Karpas-422 (cell line): ENCODE results near the gene TNS3. TPM values are rescaled to one million over a fixed set of nuclear protein-coding genes. Genes with fewer than 3 reads are reported as not detected.

ENCODE experiments used
- DNase-seq: peaks from one replicate; pipeline ENCODE4 v3.0.0-alpha.2; 2015
- H2AFZ ChIP-seq: fragments of 200-600 bp; sonication (generic); 2 replicates; pipeline ENCODE4 v1.6.1; 2014; ENCODE audit warnings: antibody characterized with exemption, low read length, mixed read lengths
- H3K27ac ChIP-seq: fragments of 200-600 bp; sonication (generic); 2 replicates; pipeline ENCODE4 v1.5.1; 2014; ENCODE audit warnings: mild to moderate bottlenecking, low read length, moderate library complexity
- H3K27me3 ChIP-seq: fragments of 200-600 bp; sonication (generic); 2 replicates; pipeline ENCODE4 v1.6.1; 2014; ENCODE audit warnings: low read length, mixed read lengths
- H3K36me3 ChIP-seq: fragments of 200-600 bp; sonication (generic); 2 replicates; pipeline ENCODE4 v1.6.1; 2014; ENCODE audit warnings: low read length, mixed read lengths; ENCODE audit not compliant: insufficient read depth
- H3K4me1 ChIP-seq: fragments of 200-600 bp; sonication (generic); 2 replicates; pipeline ENCODE4 v1.6.1; 2014; ENCODE audit warnings: mild to moderate bottlenecking, low read length, mixed read lengths
- H3K4me2 ChIP-seq: fragments of 200-600 bp; sonication (generic); 2 replicates; pipeline ENCODE4 v1.6.1; 2014; ENCODE audit warnings: low read length, low read depth, mild to moderate bottlenecking; ENCODE audit not compliant: poor library complexity, severe bottlenecking
- H3K4me3 ChIP-seq: fragments of 200-600 bp; sonication (generic); 2 replicates; pipeline ENCODE4 v1.5.1; 2014; ENCODE audit warnings: mild to moderate bottlenecking, antibody characterized with exemption, low read length, mixed read lengths
- H3K79me2 ChIP-seq: fragments of 200-600 bp; sonication (generic); 2 replicates; pipeline ENCODE4 v1.6.1; 2014; ENCODE audit warnings: mild to moderate bottlenecking, low read length, mixed read lengths
- H3K9ac ChIP-seq: fragments of 200-600 bp; sonication (generic); 2 replicates; pipeline ENCODE4 v1.6.0; 2014; ENCODE audit warnings: low read length
- H3K9me2 ChIP-seq: fragments of 200-600 bp; sonication (generic), shearing (Covaris generic); replicated peaks from 2 replicates; pipeline ENCODE4 v1.6.0; 2014; ENCODE audit warnings: mild to moderate bottlenecking, low read length, moderate library complexity; ENCODE audit not compliant: insufficient read depth
- H3K9me3 ChIP-seq: fragments of 300-700, 200-600 bp; sonication (generic); 2 replicates; pipeline ENCODE4 v1.6.1; 2014; ENCODE audit warnings: low read length, mixed read lengths
- H4K20me1 ChIP-seq: fragments of 200-600 bp; sonication (generic); 2 replicates; pipeline ENCODE4 v1.6.1; 2014; ENCODE audit warnings: mild to moderate bottlenecking, antibody characterized with exemption, low read length, low read depth; ENCODE audit not compliant: insufficient read depth
- total RNA-seq: library from RNA; depleted of rRNA; stranded (reverse); fragments of >200 nt; shearing (Covaris generic); gene quantifications from 2 replicates; pipeline ENCODE4 v1.2.3, GENCODE V29; 2014; ENCODE audit warnings: low replicate concordance

TNS3 gene
- total RNA-seq, 1 experiment from 2014 or later = 56.6 TPM

DNA sequence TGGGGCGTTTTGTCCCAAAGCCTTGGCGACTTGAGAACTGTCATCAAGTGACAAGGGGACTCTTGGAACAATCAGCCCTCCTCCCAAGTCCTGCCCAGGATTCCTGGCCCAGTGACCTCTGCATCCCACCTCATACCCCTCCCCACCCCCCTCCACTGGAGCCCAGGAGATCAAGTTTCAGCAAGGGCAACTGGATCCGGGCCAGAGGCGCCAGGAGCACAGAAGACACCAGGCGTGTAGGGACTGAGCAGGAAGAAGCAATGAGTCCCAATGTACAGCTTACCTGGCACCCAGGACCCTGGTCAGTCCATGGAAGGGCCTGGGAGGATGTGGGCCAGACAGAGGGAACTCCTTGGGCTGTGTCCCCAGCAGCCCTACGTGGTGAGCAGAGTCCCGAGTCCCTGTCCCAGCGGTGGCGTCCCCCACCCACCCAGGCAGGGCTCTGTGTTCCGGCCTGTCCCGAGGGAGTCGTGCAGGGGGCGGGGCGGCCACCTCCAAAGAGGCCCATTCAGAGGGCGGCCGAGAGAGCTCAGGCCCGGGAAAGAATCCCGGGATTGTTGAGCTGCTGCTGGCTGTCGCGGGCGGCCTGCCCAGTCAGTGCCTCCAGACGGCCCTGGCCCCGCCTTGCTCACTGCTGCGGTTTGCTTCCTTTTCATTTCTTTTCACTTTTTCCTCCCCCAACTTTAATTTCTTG lies 254.1 kb downstream of the TNS3 start:
- H2AFZ ChIP-seq = no peak overlapping the region
- H3K27me3 ChIP-seq = no peaks in the 10 kb centered on the region
- H3K36me3 ChIP-seq = no peaks in the 10 kb centered on the region
- DNase-seq = no peak
- no peak overlapping the region for H3K4me3 ChIP-seq
- no peaks in the 10 kb centered on the region for H3K9me3 ChIP-seq
- no peaks in the 10 kb centered on the region for H3K9me2 ChIP-seq
- no peak overlapping the region for H3K9ac ChIP-seq
- peaks cover 23% of the 10 kb centered on the region for H3K4me1 ChIP-seq
- H4K20me1 ChIP-seq = no peaks in the 10 kb centered on the region
- no peak overlapping the region for H3K4me2 ChIP-seq
- H3K79me2 ChIP-seq = peaks cover 6% of the 10 kb centered on the region; the same call in 1 of the 2 replicates
- H3K27ac ChIP-seq = no peak overlapping the region

DNA sequence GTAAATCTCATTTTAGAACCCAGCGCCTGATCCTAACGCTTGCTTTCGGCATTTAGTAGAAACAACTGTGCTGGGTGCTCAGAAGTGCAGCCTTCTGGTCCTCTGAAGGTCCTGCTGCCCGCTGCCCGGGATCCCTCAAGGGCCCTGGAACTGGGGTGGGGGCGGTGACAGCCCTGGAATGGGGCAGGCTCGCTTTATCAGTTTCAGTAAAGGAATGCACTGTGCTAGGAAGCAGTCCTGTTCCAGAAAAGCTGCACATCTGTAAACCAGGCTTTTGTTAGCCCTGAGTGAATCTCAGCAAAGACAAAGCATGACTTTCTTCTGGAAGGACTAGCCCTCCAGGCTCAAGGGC lies 254.6 kb downstream of the TNS3 start:
- H3K79me2 ChIP-seq = peaks cover 5% of the 10 kb centered on the region; the same call in 1 of the 2 replicates
- H3K9me3 ChIP-seq = no peaks in the 10 kb centered on the region
- peaks cover 23% of the 10 kb centered on the region for H3K4me1 ChIP-seq
- H3K27me3 ChIP-seq = no peaks in the 10 kb centered on the region
- no peaks in the 10 kb centered on the region for H3K9me2 ChIP-seq
- no peak for DNase-seq
- no peak overlapping the region for H3K4me2 ChIP-seq
- H2AFZ ChIP-seq = no peak overlapping the region
- H3K36me3 ChIP-seq = no peaks in the 10 kb centered on the region
- H3K27ac ChIP-seq = no peak overlapping the region
- H4K20me1 ChIP-seq = no peaks in the 10 kb centered on the region
- no peak overlapping the region for H3K4me3 ChIP-seq
- no peak overlapping the region for H3K9ac ChIP-seq

DNA sequence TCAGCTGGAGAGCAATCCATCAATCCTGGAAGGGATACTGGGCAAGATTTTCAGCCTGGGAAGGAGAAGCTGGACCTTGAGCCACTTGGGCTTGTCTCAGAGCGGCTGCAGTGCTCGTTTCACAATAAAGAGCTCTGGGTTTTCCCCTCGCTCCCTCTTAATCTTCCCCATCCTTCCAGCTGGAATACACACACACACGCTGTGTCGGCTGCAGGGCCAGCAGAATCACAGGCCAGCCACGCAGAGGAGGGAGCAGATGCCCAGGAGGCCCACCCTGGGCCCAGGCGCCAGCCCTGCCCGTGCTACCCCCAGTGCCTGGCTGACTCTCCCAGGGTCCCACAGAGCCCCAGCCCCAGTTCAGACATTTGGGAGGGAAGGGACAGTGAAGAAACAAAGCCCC lies 255.1 kb downstream of the TNS3 start:
- H3K79me2 ChIP-seq = peaks cover under 1% of the 10 kb centered on the region; the same call in 1 of the 2 replicates
- no peak overlapping the region for H3K4me3 ChIP-seq
- no peaks in the 10 kb centered on the region for H3K27me3 ChIP-seq
- H3K9ac ChIP-seq = no peak overlapping the region
- no peak for DNase-seq
- peaks cover 23% of the 10 kb centered on the region for H3K4me1 ChIP-seq
- no peak overlapping the region for H3K27ac ChIP-seq
- H3K4me2 ChIP-seq = no peak overlapping the region
- H2AFZ ChIP-seq = no peak overlapping the region
- no peaks in the 10 kb centered on the region for H4K20me1 ChIP-seq
- no peaks in the 10 kb centered on the region for H3K9me2 ChIP-seq
- no peaks in the 10 kb centered on the region for H3K9me3 ChIP-seq
- H3K36me3 ChIP-seq = no peaks in the 10 kb centered on the region

DNA sequence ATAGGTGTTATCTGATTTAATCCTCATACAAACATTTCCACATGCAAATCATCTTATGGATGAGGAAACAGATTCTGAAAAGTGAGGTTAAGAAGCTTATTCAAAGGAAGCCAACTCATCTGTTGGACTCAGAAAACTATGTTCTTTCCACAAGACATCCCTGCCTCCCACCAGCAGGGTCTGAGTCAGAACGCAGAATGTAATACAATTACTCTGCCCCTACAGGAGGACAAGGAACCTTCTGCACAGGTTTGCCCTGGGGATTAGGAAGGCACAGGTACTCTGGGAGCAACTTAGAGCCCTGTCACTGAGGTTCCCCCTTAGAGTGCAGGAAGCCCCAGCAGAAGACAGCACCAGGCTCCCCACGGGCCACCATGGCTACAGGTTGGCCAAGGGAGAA lies 255.7 kb downstream of the TNS3 start:
- no peaks in the 10 kb centered on the region for H3K79me2 ChIP-seq

DNA sequence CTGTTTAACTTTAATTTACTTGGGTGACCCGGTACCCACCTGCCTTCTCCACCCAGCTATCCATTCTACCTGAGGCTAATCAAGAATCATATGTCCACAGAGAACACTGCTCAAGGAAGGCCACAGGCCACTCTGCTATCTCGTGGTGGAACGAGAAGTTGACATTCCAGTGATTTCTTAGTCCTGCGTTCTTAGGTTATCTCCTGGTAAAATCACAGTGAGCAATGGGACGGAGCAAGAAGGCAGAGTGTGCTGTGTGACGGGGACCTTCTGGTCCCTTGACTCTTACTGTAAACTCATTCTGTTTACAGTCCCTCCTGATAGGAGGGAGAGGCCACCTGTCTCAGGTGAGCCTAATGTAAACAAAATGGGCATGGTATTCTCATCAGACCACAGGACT lies 256.6 kb downstream of the TNS3 start:
- DNase-seq = no peak
- Histone ChIP-seq H3K36me3 (no peaks in the 10 kb centered on the region), H3K9me2 (no peaks in the 10 kb centered on the region), H3K9me3 (no peaks in the 10 kb centered on the region), H3K4me3 (no peak overlapping the region), H3K27me3 (no peaks in the 10 kb centered on the region), H3K4me2 (no peak overlapping the region), H3K27ac (no peak overlapping the region), H3K79me2 (no peaks in the 10 kb centered on the region), H3K4me1 (peaks cover 22% of the 10 kb centered on the region), H4K20me1 (no peaks in the 10 kb centered on the region), H3K9ac (no peak overlapping the region), H2AFZ (no peak overlapping the region)

More for the DNA sequence above, 255.7 kb downstream of the TNS3 start:
- no peak overlapping the region for H3K27ac ChIP-seq
- no peaks in the 10 kb centered on the region for H3K9me3 ChIP-seq
- H3K27me3 ChIP-seq = no peaks in the 10 kb centered on the region
- H3K4me1 ChIP-seq = peaks cover 23% of the 10 kb centered on the region
- no peak for DNase-seq
- H3K9ac ChIP-seq = no peak overlapping the region
- H3K9me2 ChIP-seq = no peaks in the 10 kb centered on the region
- no peaks in the 10 kb centered on the region for H4K20me1 ChIP-seq
- no peak overlapping the region for H3K4me2 ChIP-seq
- H3K4me3 ChIP-seq = no peak overlapping the region
- no peak overlapping the region for H2AFZ ChIP-seq
- no peaks in the 10 kb centered on the region for H3K36me3 ChIP-seq

DNA sequence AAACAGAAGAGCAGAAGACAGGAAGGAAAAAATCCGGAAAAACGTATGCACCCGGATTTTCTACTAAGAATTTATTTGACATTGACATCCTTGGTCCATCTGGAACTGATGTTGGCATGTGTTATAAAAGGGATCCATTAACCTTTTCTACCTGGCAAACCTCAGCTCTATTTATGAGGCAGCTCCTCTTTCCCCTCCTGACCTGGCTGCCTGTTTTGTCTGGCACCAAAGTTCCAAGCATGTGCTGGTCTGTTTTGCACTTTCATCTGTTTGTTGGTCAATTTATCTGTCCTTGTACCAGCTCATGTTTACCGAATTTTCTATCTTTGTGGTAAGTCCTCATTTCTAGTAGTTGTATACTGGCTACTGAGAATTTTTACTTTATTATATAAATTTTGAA lies 258.0 kb downstream of the TNS3 start:
- Histone ChIP-seq H3K79me2 (no peaks in the 10 kb centered on the region), H3K4me2 (no peak overlapping the region), H3K36me3 (no peaks in the 10 kb centered on the region), H3K9ac (no peak overlapping the region), H3K9me2 (no peaks in the 10 kb centered on the region), H3K27me3 (no peaks in the 10 kb centered on the region), H2AFZ (no peak overlapping the region), H4K20me1 (no peaks in the 10 kb centered on the region), H3K4me3 (no peak overlapping the region), H3K4me1 (peaks cover 7% of the 10 kb centered on the region), H3K27ac (no peak overlapping the region), H3K9me3 (no peaks in the 10 kb centered on the region)
- DNase-seq = no peak

DNA sequence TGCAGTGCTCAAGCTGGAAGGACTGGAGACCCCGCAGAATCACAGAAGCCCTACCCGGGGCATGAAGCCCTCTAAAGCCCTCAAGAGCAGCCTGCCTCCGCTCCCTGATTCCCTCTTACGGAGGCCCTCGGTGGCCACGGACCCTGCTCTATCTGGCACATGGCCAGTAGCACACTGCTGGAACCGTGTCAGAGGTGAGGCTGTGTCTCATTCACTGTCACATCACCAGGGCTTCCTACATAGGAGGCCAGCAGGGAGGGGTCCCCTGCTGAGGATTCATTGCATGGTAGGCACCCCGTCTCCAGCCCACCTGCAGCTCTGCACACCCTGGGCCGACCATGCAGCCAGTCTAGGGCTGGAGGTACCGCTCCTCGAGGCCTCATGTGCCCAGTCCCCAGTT lies 259.2 kb downstream of the TNS3 start:
- H3K9me2 ChIP-seq = no peaks in the 10 kb centered on the region
- no peaks in the 10 kb centered on the region for H4K20me1 ChIP-seq
- no peak overlapping the region for H3K27ac ChIP-seq
- no peak overlapping the region for H3K4me2 ChIP-seq
- H3K9me3 ChIP-seq = no peaks in the 10 kb centered on the region
- no peak for DNase-seq
- H3K27me3 ChIP-seq = no peaks in the 10 kb centered on the region
- H2AFZ ChIP-seq = no peak overlapping the region
- H3K4me3 ChIP-seq = no peak overlapping the region
- no peak overlapping the region for H3K9ac ChIP-seq
- H3K79me2 ChIP-seq = no peaks in the 10 kb centered on the region
- H3K36me3 ChIP-seq = 0 out of 2 replicates have a peak, but pooled peaks cover 8% of the 10 kb centered on the region
- no peaks in the 10 kb centered on the region for H3K4me1 ChIP-seq

DNA sequence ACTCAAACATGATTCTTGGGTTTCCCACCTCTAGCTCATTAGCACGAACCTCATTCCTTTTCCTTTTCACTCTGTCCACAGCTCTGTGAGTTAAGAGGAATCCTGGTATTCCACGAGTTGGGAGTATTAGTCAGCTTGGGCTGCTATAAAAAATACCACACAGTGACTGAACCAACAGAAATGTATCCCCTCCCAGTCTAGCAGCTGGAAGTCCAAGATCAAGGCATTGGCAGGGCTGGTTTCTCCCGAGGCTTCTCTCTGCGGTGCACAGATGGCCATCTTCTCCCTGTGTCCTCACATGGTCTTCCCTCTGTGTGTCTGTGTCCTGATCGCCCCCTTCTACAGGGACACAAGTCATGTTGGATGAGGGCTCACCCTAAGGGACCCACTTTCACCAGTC lies 261.6 kb downstream of the TNS3 start:
- Histone ChIP-seq H3K4me1 (no peaks in the 10 kb centered on the region), H4K20me1 (no peaks in the 10 kb centered on the region), H3K4me2 (no peak overlapping the region), H3K4me3 (no peak overlapping the region), H2AFZ (no peak overlapping the region), H3K9me2 (no peaks in the 10 kb centered on the region), H3K27ac (no peak overlapping the region), H3K36me3 (peaks cover 13% of the 10 kb centered on the region; the same call in 1 of the 2 replicates), H3K9ac (no peak overlapping the region), H3K79me2 (no peaks in the 10 kb centered on the region), H3K9me3 (no peaks in the 10 kb centered on the region), H3K27me3 (no peaks in the 10 kb centered on the region)
- no peak for DNase-seq
